K562 (cell line): ENCODE measurements around the gene DNAL4. TPM values are rescaled to one million over a fixed set of nuclear protein-coding genes. Genes with fewer than 3 reads are reported as not detected.

Experiments used
- ARNT ChIP-seq, 2 experiments: fragments of 450-650 bp; IDR thresholded peaks; 2 replicates each; pipeline ENCODE4 v1.6.1; 2016; ENCODE audit warnings: mild to moderate bottlenecking in 1 of 2
- ATF6 ChIP-seq: sonication (generic); formaldehyde crosslinking; IDR thresholded peaks from 2 replicates; pipeline ENCODE4 v1.4.0; 2020; ENCODE audit warnings: mild to moderate bottlenecking, missing genetic modification reagents
- BCLAF1 ChIP-seq, 2 experiments: fragments of 450-650 bp in 1 of 2; IDR thresholded peaks; 2 replicates each; pipeline ENCODE4 v1.6.1; 2011 to 2017; ENCODE audit warnings: low read depth in 2 of 2, antibody characterized with exemption in 1 of 2, borderline replicate concordance in 1 of 2, low read length in 1 of 2, mild to moderate bottlenecking in 1 of 2, mixed read lengths in 1 of 2; ENCODE audit not compliant: control insufficient read depth in 1 of 2
- BCOR ChIP-seq: fragments of 450-650 bp; IDR thresholded peaks from 2 replicates; pipeline ENCODE4 v1.6.1; 2016
- BMI1 ChIP-seq: fragments of 150-350 bp; IDR thresholded peaks from 2 replicates; pipeline ENCODE4 v1.6.1; 2014; ENCODE audit warnings: low read length
- E2F3 ChIP-seq: fragments of 250-450 bp; sonication (Bioruptor Pico); IDR thresholded peaks from 2 replicates; pipeline ENCODE4 v1.4.0; 2020; ENCODE audit warnings: mild to moderate bottlenecking
- ETS2 ChIP-seq: IDR thresholded peaks from 2 replicates; pipeline ENCODE4 v1.6.1; 2016; ENCODE audit warnings: borderline replicate concordance, missing genetic modification characterization, mild to moderate bottlenecking, moderate library complexity, missing compliant biosample characterization; ENCODE audit not compliant: poor library complexity, severe bottlenecking
- FOXK2 ChIP-seq, 2 experiments: fragments of 450-650 bp; IDR thresholded peaks in 1 of 2; conservative IDR thresholded peaks in 1 of 2; 2 replicates each; pipeline ENCODE4 v1.6.1; 2016; ENCODE audit warnings: low read depth in 2 of 2, mild to moderate bottlenecking in 1 of 2
- HLTF ChIP-seq: fragments of 450-650 bp; IDR thresholded peaks from 2 replicates; pipeline ENCODE4 v1.6.1; 2016
- HNRNPL ChIP-seq: fragments of 200-400 bp; formaldehyde crosslinking; IDR thresholded peaks from 2 replicates; pipeline ENCODE4 v1.6.1; 2017; ENCODE audit warnings: low read depth, mild to moderate bottlenecking, low read length
- HNRNPLL ChIP-seq: fragments of 200-400 bp; formaldehyde crosslinking; IDR thresholded peaks from 2 replicates; pipeline ENCODE4 v1.6.1; 2017; ENCODE audit warnings: low read length, low read depth, mild to moderate bottlenecking; ENCODE audit not compliant: poor library complexity, severe bottlenecking
- IRF2 ChIP-seq: sonication (generic); formaldehyde crosslinking; IDR thresholded peaks from 2 replicates; pipeline ENCODE4 v1.8.1; 2022; ENCODE audit warnings: mild to moderate bottlenecking, missing genetic modification reagents
- NFIX ChIP-seq: fragments of 250-450 bp; sonication (Bioruptor Pico); IDR thresholded peaks from 2 replicates; pipeline ENCODE4 v1.4.0; 2020; ENCODE audit warnings: low read depth, mild to moderate bottlenecking, moderate library complexity
- POLR2G ChIP-seq: fragments of 200-400 bp; formaldehyde crosslinking; IDR thresholded peaks from 2 replicates; pipeline ENCODE4 v1.6.1; 2017; ENCODE audit warnings: low read depth, mild to moderate bottlenecking, antibody characterized with exemption, low read length, moderate library complexity
- PTBP1 ChIP-seq: fragments of 200-400 bp; formaldehyde crosslinking; IDR thresholded peaks from 2 replicates; pipeline ENCODE4 v1.6.1; 2017; ENCODE audit warnings: low read depth, low read length
- ZNF232 ChIP-seq: sonication (generic); formaldehyde crosslinking; IDR thresholded peaks from 2 replicates; pipeline ENCODE4 v1.8.0; 2022; ENCODE audit warnings: mild to moderate bottlenecking, missing genetic modification reagents
- ZNF395 ChIP-seq: fragments of 200-800 bp; sonication (Bioruptor generic); IDR thresholded peaks from 2 replicates; pipeline ENCODE4 v1.6.1; 2017; ENCODE audit warnings: missing genetic modification characterization, missing compliant biosample characterization
- ZNF444 ChIP-seq: fragments of 250-450 bp; sonication (Bioruptor Pico); IDR thresholded peaks from 2 replicates; pipeline ENCODE4 v1.4.0; 2020; ENCODE audit warnings: mild to moderate bottlenecking, moderate library complexity
- ZNF764 ChIP-seq: fragments of 250-450 bp; sonication (Bioruptor Pico); IDR thresholded peaks from 2 replicates; pipeline ENCODE4 v1.4.0; 2020; ENCODE audit warnings: low read depth, mild to moderate bottlenecking, moderate library complexity
- ZNF79 ChIP-seq: fragments of 250-450 bp; sonication (Bioruptor Pico); IDR thresholded peaks from 2 replicates; pipeline ENCODE4 v1.4.0; 2020; ENCODE audit warnings: low read depth, mild to moderate bottlenecking, moderate library complexity
- polyA plus RNA-seq, 8 experiments: library from polyadenylated mRNA; depleted of rRNA in 4 of 8; stranded (reverse) in 5 of 8; unstranded in 3 of 8; fragments of >200 nt; fragmentation: Nextera tagmentation in 2 of 8; fragmentation: Illumina TruSeq in 1 of 8; extraction: Ambion mirVana in 2 of 8; extraction: Trizol in 1 of 8; gene quantifications; 2 replicates each; pipeline versions ENCODE4 v1.2.1 to v1.2.3, GENCODE V29; 2011 to 2014; ENCODE audit warnings: inconsistent platforms in 1 of 8, missing spikeins in 1 of 8
- total RNA-seq, 7 experiments: library from RNA; depleted of rRNA in 6 of 7; stranded (reverse); fragments of >200 nt in 6 of 7; fragmentation: Illumina TruSeq in 2 of 7; extraction: Trizol in 2 of 7; gene quantifications; 2 replicates each; pipeline versions ENCODE4 v1.2.1 to v1.2.3, GENCODE V29; 2011 to 2021; ENCODE audit warnings: low replicate concordance in 1 of 7
- TF ChIP-seq, protein P1 (sequence below): sonication (generic); formaldehyde crosslinking; IDR thresholded peaks from 2 replicates; pipeline ENCODE4 v1.9.0; 2022; ENCODE audit warnings: mild to moderate bottlenecking, missing genetic modification reagents

The DNAL4 gene
- total and polyA plus RNA-seq, 9 of the 15 experiments (the other 6 are each of a cell fraction or from before 2014, with no cell fraction given) = 0.20 to 9.4 (median 5.2) TPM

GRCh38 chr22:38755155-38755910 lies 38.6 kb downstream of the DNAL4 start (continued):
- no peak for TF ChIP-seq ATF6 (CRISPR knock-in tag)
- TF ChIP-seq, protein P1, sequence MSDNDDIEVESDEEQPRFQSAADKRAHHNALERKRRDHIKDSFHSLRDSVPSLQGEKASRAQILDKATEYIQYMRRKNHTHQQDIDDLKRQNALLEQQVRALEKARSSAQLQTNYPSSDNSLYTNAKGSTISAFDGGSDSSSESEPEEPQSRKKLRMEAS (CRISPR knock-in tag) = peak; percentile 45; the same call in 1 of the 2 replicates
- no peak for TF ChIP-seq HLTF
- 0 out of 2 replicates have a peak, but pooled peaks have one; percentile 51 for TF ChIP-seq HNRNPL
- TF ChIP-seq ETS2 (tag) = no peak
- no peak for TF ChIP-seq PTBP1
- no peak for TF ChIP-seq ZNF764 (CRISPR knock-in tag)
- no peak for TF ChIP-seq BMI1
- TF ChIP-seq BCLAF1 (IDR thresholded peaks at IDR 0.05; ENCODE audit: borderline replicate concordance in 1 of 2, control insufficient read depth in 1 of 2, low read depth in 2 of 2, low read length in 1 of 2) = no peak
- TF ChIP-seq IRF2 = no peak
- no peak for TF ChIP-seq E2F3
- no peak for TF ChIP-seq ZNF444 (CRISPR knock-in tag)
- TF ChIP-seq ZNF79 = no peak
- no peak for TF ChIP-seq ZNF232 (CRISPR knock-in tag)
- TF ChIP-seq POLR2G = no peak; the same call in 1 of the 2 replicates
- TF ChIP-seq BCOR = no peak
- no peak for TF ChIP-seq ARNT (IDR thresholded peaks at IDR 0.05)
- no peak for TF ChIP-seq HNRNPLL
- no peak for TF ChIP-seq NFIX
- no peak for TF ChIP-seq FOXK2 (conservative IDR thresholded peaks at IDR 0.05 in 1 of 2, IDR thresholded peaks at IDR 0.05 in 1 of 2; ENCODE audit: low read depth in 2 of 2)
- no peak for TF ChIP-seq ZNF395 (CRISPR knock-in tag)
